ENCODE results near the gene POMC. TPM values are rescaled to one million over a fixed set of nuclear protein-coding genes. Genes with fewer than 3 reads are reported as not detected.
"Not testable (repeated sequence)": the region's sequence is repeated elsewhere in the genome, so short reads cannot be mapped to it uniquely, and the experiment has no call there.

POMC gene
- total RNA-seq, 4 donors from 2014 or later = 1.6 to 32.9 (median 5.2) TPM

DNA sequence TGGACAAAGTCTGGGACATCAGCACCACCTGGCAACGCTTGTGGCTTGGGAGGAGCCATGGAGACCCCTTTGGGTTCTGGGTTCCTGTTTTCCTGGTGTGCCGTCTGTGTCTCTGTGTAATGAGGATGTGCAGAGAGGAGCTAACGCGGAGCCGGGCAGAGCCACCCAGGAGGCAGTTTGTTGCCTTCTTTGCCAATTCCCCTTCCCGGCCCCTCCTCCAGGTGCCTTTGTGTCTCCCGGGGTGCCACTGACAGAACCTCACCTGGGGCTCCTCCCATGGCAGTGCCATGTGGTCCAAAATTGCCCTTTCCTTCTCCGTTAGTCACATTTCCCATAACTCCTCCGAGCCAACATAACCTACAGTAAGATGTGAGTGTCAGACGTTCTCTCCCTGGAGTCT is 13.0 kb downstream of the POMC start:
- TF ChIP-seq POLR2A (IDR thresholded peaks at IDR 0.05) = no peak
- TF ChIP-seq, protein P1, sequence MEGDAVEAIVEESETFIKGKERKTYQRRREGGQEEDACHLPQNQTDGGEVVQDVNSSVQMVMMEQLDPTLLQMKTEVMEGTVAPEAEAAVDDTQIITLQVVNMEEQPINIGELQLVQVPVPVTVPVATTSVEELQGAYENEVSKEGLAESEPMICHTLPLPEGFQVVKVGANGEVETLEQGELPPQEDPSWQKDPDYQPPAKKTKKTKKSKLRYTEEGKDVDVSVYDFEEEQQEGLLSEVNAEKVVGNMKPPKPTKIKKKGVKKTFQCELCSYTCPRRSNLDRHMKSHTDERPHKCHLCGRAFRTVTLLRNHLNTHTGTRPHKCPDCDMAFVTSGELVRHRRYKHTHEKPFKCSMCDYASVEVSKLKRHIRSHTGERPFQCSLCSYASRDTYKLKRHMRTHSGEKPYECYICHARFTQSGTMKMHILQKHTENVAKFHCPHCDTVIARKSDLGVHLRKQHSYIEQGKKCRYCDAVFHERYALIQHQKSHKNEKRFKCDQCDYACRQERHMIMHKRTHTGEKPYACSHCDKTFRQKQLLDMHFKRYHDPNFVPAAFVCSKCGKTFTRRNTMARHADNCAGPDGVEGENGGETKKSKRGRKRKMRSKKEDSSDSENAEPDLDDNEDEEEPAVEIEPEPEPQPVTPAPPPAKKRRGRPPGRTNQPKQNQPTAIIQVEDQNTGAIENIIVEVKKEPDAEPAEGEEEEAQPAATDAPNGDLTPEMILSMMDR (IDR thresholded peaks at IDR 0.05 in 4 of 5, conservative IDR thresholded peaks at IDR 0.05 in 1 of 5) = no peak
- Histone ChIP-seq H3K36me3 (no peaks in the 10 kb centered on the region), H3K9me3 (no peaks in the 10 kb centered on the region), H3K27me3 (no peaks in the 10 kb centered on the region), H3K27ac (no peak overlapping the region), H3K4me3 (no peak overlapping the region), H3K4me1 (no peaks in the 10 kb centered on the region)
- in situ Hi-C loops (cut with MboI; ENCODE audit: low sequenced_read_pairs in 4 of 4) (no loop called here), intact Hi-C loops (cut with DNase I; ENCODE audit: low total_unique reads) (no loop called here)
- DNase-seq (no peak), ATAC-seq (no peak)

DNA sequence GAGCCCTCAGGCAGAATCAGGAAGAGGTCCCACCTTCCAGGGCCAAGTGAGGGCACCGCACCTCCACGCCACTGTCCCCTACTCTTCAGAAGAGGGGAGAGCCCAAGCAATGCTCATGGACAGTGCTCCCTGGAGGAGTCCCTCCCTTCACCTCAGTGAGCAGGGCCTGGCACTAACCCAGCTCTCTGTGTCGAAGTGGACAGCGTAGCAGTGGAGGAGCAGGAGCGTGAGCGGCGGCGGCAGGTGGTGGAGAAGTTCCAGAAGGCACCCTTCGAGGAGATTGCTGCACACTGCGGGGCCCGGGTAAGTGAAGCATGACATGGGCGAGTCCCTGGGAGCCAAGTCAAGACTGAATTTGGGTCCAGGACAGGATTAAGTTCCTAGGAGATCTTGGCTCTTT is 16.7 kb downstream of the POMC start:
- no peaks in the 10 kb centered on the region for H3K36me3 ChIP-seq

DNA sequence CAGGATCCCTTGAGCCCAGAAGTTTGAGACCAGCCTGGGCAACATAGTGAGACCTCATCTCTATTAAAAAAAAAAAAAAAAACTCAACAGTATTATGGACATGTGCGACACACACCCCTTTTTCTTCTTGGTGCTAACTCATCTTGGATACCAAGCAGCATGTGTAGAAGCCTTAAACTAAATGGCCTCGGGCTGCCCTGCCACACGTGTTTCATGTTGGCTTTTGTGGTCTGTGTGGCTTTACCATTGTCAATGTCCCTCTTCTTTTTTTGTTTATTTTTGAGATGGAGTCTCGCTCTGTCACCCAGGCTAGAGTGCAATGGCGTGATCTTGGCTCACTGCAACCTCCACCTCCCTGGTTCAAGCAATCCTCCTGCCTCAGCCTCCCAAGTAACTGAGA is 17.4 kb downstream of the POMC start:
- H3K36me3 ChIP-seq; H3K27me3 ChIP-seq; DNase-seq; H3K4me3 ChIP-seq; H3K9me3 ChIP-seq; H3K27ac ChIP-seq; H3K4me1 ChIP-seq; in situ Hi-C loops (cut with MboI; ENCODE audit: low sequenced_read_pairs in 4 of 4); ATAC-seq; intact Hi-C loops (cut with DNase I; ENCODE audit: low total_unique reads): not testable (repeated sequence)

More for the DNA sequence above, 16.7 kb downstream of the POMC start:
- H3K27me3 ChIP-seq = no peaks in the 10 kb centered on the region
- H3K4me3 ChIP-seq = no peak overlapping the region
- ATAC-seq = peak; percentile 75 to 78
- in situ Hi-C loops (cut with MboI; ENCODE audit: low sequenced_read_pairs in 4 of 4) (no loop called here), intact Hi-C loops (cut with DNase I; ENCODE audit: low total_unique reads) (no loop called here)
- DNase-seq = peak; percentile 23 to 67
- no peaks in the 10 kb centered on the region for H3K9me3 ChIP-seq
- no peak overlapping the region for H3K27ac ChIP-seq
- H3K4me1 ChIP-seq = no peaks in the 10 kb centered on the region
- no peak for TF ChIP-seq POLR2A (IDR thresholded peaks at IDR 0.05)
- TF ChIP-seq, protein P1 (IDR thresholded peaks at IDR 0.05 in 4 of 5, conservative IDR thresholded peaks at IDR 0.05 in 1 of 5) = no peak

DNA sequence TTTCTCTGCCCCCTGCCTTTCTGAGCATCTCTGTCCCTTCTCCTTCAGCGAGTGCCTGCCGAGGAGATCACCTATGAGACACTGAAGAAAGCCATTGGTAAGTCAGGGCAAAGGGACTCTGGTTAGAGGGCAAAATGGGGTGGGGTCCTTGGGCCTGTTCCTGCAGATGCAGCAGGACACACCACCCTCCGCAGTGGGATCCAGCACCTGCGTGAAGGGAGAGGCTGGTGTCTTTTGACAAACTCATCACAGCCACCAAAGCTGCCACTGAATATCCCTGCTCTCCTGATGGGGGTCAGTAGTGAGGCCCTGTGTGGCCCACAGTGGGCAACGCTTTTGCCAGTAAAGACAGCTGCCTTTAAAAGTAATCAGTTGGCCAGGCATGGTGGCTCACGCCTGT is 18.7 kb downstream of the POMC start:
- DNase-seq = no peak
- H3K9me3 ChIP-seq = no peaks in the 10 kb centered on the region
- no peaks in the 10 kb centered on the region for H3K27me3 ChIP-seq
- TF ChIP-seq POLR2A (IDR thresholded peaks at IDR 0.05) = no peak
- TF ChIP-seq, protein P1 (IDR thresholded peaks at IDR 0.05 in 4 of 5, conservative IDR thresholded peaks at IDR 0.05 in 1 of 5) = no peak
- H3K36me3 ChIP-seq = no peaks in the 10 kb centered on the region
- H3K4me3 ChIP-seq = no peak overlapping the region
- no peaks in the 10 kb centered on the region for H3K4me1 ChIP-seq
- in situ Hi-C loops (cut with MboI; ENCODE audit: low sequenced_read_pairs in 4 of 4) (loop anchor here in 3 of 4 donors (25.0 kb wide), 1 partner anchor 737 kb away; no protein-coding TSS in a partner anchor), intact Hi-C loops (cut with DNase I; ENCODE audit: low total_unique reads) (no loop called here)
- H3K27ac ChIP-seq = no peak overlapping the region
- ATAC-seq = no peak

DNA sequence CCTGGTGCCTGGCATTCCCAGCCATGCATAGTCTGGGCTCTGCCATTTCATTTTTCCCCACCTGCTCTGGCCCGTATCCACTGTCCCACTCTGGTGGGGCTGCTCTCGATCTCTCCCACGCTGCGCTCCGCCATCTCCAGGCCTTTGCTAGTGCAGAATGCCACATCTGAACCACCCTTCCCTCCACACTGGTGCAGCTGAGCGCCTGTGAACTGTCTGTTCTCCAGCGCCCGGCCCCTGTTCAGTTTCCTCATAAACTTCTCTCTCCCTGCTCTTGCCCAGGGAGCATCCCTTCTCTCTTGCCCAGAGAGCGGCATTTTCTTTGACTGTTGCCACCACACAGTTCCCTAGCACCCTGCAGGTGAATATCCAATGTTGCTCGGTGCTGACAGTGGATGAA is 21.5 kb downstream of the POMC start:
- Histone ChIP-seq H3K9me3 (no peaks in the 10 kb centered on the region), H3K27ac (no peak overlapping the region), H3K4me3 (no peak overlapping the region), H3K4me1 (no peaks in the 10 kb centered on the region), H3K27me3 (no peaks in the 10 kb centered on the region), H3K36me3 (no peaks in the 10 kb centered on the region)
- in situ Hi-C loops (cut with MboI; ENCODE audit: low sequenced_read_pairs in 4 of 4) (loop anchor here in 3 of 4 donors (25.0 kb wide), 1 partner anchor 735 kb away; no protein-coding TSS in a partner anchor), intact Hi-C loops (cut with DNase I; ENCODE audit: low total_unique reads) (no loop called here)
- TF ChIP-seq, protein P1 (IDR thresholded peaks at IDR 0.05 in 4 of 5, conservative IDR thresholded peaks at IDR 0.05 in 1 of 5) = no peak
- TF ChIP-seq POLR2A (IDR thresholded peaks at IDR 0.05) = no peak
- no peak for ATAC-seq
- no peak for DNase-seq

Measured in gastrocnemius medialis (tissue), 4 donors.